Subcutaneous abdominal adipose tissue (tissue), 5 donors: ENCODE results near the gene ELOA.
A peak's percentile ranks its signal among the peaks of the same experiment; 100 is the strongest.
"Not testable (repeated sequence)": the region's sequence is repeated elsewhere in the genome, so short reads cannot be mapped to it uniquely, and the experiment has no call there.

ENCODE experiments used
- H3K27ac ChIP-seq: one replicate; pipeline ENCODE4 v1.7.0; 2013; ENCODE audit warnings: low read depth, mild to moderate bottlenecking, inconsistent platforms, low read length, moderate library complexity
- H3K27me3 ChIP-seq, 5 donors: one replicate each; pipeline ENCODE4 v1.7.0; 2013; ENCODE audit warnings: low read length in 5 of 5, inconsistent platforms in 1 of 5; ENCODE audit not compliant: control insufficient read depth in 5 of 5, insufficient read depth in 4 of 5
- H3K36me3 ChIP-seq, 5 donors: one replicate each; pipeline ENCODE4 v1.7.0; 2013; ENCODE audit warnings: low read length in 5 of 5; ENCODE audit not compliant: control insufficient read depth in 5 of 5, insufficient read depth in 5 of 5
- H3K4me1 ChIP-seq, 5 donors: one replicate each; pipeline ENCODE4 v1.7.0; 2013; ENCODE audit warnings: low read length in 5 of 5, mild to moderate bottlenecking in 3 of 5, moderate library complexity in 1 of 5; ENCODE audit not compliant: control insufficient read depth in 5 of 5, insufficient read depth in 5 of 5
- H3K4me3 ChIP-seq, 5 donors: one replicate each; pipeline ENCODE4 v1.7.0; 2013; ENCODE audit warnings: low read length in 5 of 5, low read depth in 1 of 5
- H3K9ac ChIP-seq, 5 donors: one replicate each; pipeline ENCODE4 v1.7.0; 2013; ENCODE audit warnings: low read length in 5 of 5, mild to moderate bottlenecking in 4 of 5, moderate library complexity in 3 of 5
- H3K9me3 ChIP-seq, 5 donors: one replicate each; pipeline ENCODE4 v1.7.0; 2013; ENCODE audit warnings: low read length in 5 of 5; ENCODE audit not compliant: control insufficient read depth in 5 of 5
- donor health status: healthy.
- donor health status: healthy.
- donor health status: healthy.
- donor health status: healthy.
- donor health status: healthy.

The ELOA gene

GRCh38 chr1:23799255-23799569 is 55.9 kb downstream of the ELOA start:
- Histone ChIP-seq H3K9ac (peak overlapping the region in 3 of 5 donors; percentile 80 to 90 (median 85)), H3K27me3 (no peaks in the 10 kb centered on the region), H3K36me3 (peaks cover 0 to 46% (median 30%) of the 10 kb centered on the region in 5 donors), H3K27ac (peak overlapping the region; percentile 95), H3K9me3 (no peaks in the 10 kb centered on the region), H3K4me1 (peaks cover 0 to 32% (median 23%) of the 10 kb centered on the region in 5 donors), H3K4me3 (peak overlapping the region in 4 of 5 donors; percentile 73 to 87 (median 80))

DNA sequence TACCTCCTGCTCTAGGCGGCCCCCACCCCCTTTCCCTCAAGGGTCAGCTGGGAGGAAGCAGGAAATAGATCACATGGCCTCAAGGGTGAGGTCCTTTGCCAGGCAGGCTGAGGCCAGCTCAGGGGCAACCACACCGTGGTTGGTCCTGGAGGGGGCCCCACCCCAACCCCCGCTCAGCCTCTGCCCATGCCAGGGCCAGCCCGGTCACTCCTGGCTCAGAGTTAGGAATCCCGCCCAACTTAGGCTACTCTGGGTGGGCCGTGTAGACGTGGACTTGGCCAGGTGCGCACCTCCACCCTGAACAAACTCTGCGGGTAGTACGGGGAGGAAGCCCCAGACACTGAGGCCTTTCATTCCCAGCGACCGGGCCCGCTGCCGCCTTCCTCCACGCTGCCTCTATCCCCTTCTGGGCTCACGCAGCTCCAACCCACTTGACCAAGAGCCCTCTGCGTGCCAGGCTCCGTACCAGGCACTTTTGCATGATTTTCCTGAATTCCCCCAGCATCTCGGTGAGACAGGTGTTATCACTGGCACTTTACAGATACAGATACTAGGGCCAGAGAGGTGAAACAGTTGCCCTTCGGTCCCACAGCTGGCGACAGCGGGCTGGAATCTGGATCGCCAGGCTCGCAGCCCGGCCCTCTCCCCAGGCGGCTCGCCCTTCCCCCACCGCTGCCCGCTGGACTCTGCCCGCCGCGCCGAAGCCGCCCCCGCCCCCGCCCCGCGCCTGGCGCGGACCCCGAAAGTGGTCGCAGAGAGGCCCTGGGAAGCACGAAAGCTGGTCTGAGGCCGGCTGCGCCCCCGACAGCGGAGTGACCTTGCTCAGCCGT is 56.5 kb downstream of the ELOA start:
- peak overlapping the region; percentile 95 for H3K27ac ChIP-seq

DNA sequence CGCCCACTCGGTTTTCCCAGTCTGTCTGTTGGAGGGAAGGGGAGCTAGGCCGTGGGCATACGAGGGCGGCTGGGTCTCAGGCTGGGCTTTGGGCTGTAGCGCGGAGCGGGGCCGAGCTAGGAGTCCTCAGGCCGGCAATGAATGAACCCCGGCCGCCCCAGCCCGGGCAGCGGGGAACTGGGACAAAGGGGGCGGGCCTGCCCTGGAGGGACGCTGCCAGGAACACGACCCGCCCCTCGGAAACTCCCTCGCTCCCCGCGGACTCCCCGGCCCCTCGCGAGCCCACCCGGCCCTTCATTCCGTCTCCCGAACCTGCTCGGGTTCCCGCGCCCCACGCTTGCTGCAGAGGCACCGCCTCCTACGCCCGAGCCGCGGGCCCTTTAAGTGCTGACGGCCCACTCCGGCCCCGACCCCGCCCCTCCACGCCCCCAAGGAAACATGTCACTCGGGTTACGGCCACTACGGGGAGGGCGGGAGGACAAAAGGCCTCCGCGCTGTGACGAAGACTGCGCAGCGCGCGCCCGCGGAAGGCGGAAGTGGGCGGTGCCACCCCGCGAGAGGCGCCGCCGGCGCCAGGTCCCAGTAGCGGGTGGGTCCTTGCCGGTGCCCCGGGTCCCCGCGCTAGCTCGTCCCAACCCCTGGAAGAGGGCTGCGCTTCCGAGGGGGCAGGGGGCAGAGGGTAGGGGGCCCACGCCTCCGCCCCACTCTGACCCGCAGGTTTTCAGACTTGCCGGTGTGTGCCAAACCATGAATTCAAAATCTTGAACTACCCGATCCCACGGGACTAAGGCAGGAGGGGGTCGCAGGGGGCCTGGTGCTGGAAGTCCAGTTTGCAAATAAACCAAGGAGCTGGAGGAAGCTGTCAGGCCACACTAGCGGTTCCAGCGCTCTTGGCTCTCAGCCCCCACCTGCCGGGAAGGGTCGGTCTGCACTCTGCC is 57.4 kb downstream of the ELOA start, which contains the start of gene GALE:
Gene GALE, minus strand, starts transcription at position 355 of the 938 bp plus-strand sequence. CDS start 1,747 bp downstream, outside the sequence.
- peak within 1 kb of the TSS; percentile 79 to 87 (median 82) for H3K4me3 ChIP-seq
- no peaks in the 10 kb centered on the region for H3K9me3 ChIP-seq
- peak within 1 kb of the TSS; percentile 5 to 93 (median 85) for H3K9ac ChIP-seq
- peak within 1 kb of the TSS; percentile 95 for H3K27ac ChIP-seq
- peaks cover 0 to 36% (median 23%) of the 10 kb centered on the region in 5 donors for H3K4me1 ChIP-seq
- H3K27me3 ChIP-seq = no peaks in the 10 kb centered on the region
- peaks cover 0 to 38% (median 28%) of the 10 kb centered on the region in 5 donors for H3K36me3 ChIP-seq

More for the DNA sequence above, 56.5 kb downstream of the ELOA start:
- peaks cover 0 to 43% (median 27%) of the 10 kb centered on the region in 5 donors for H3K36me3 ChIP-seq
- peak overlapping the region; percentile 5 to 93 (median 85) for H3K9ac ChIP-seq
- peaks cover 0 to 36% (median 23%) of the 10 kb centered on the region in 5 donors for H3K4me1 ChIP-seq
- H3K4me3 ChIP-seq = peak overlapping the region; percentile 67 to 87 (median 79)
- H3K27me3 ChIP-seq = no peaks in the 10 kb centered on the region
- H3K9me3 ChIP-seq = no peaks in the 10 kb centered on the region

DNA sequence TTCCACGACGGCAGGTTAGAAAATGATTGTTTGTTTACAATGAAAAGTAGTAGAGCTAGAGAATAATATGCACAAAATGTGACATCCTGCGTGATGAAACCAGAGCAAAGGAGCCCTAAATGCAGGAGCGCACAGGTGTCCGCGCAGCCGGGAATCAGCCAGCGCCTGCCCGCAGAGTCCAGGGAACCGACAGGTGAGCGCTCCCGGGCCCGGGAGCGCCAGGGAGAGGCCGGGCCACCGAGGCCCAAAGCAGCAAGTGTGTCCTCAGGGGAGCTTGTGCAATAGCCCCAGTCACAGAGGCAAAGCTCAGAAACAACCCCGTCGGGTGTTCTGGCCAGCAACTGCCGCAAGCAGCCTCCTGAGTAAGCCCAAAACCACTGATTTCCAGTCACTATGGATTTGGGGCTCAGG is 58.1 kb downstream of the ELOA start:
- H3K36me3 ChIP-seq = peaks cover 0 to 32% (median 22%) of the 10 kb centered on the region in 5 donors
- peak overlapping the region in 4 of 5 donors; percentile 80 to 93 (median 86) for H3K9ac ChIP-seq
- H3K27ac ChIP-seq = peak overlapping the region; percentile 95

GRCh38 chr1:23801876-23802275 is 58.6 kb downstream of the ELOA start:
- peaks cover 0 to 37% (median 23%) of the 10 kb centered on the region in 5 donors for H3K4me1 ChIP-seq
- H3K9ac ChIP-seq = peak overlapping the region in 2 of 5 donors; percentile 82 to 93
- no peaks in the 10 kb centered on the region for H3K9me3 ChIP-seq
- peak overlapping the region in 2 of 5 donors; percentile 79 to 87 for H3K4me3 ChIP-seq
- no peaks in the 10 kb centered on the region for H3K27me3 ChIP-seq
- peaks cover 0 to 32% (median 22%) of the 10 kb centered on the region in 5 donors for H3K36me3 ChIP-seq
- H3K27ac ChIP-seq = peak overlapping the region; percentile 95

More for the DNA sequence above, 58.1 kb downstream of the ELOA start:
- peaks cover 0 to 36% (median 23%) of the 10 kb centered on the region in 5 donors for H3K4me1 ChIP-seq
- H3K9me3 ChIP-seq = no peaks in the 10 kb centered on the region
- H3K4me3 ChIP-seq = peak overlapping the region; percentile 79 to 87 (median 82)
- no peaks in the 10 kb centered on the region for H3K27me3 ChIP-seq

DNA sequence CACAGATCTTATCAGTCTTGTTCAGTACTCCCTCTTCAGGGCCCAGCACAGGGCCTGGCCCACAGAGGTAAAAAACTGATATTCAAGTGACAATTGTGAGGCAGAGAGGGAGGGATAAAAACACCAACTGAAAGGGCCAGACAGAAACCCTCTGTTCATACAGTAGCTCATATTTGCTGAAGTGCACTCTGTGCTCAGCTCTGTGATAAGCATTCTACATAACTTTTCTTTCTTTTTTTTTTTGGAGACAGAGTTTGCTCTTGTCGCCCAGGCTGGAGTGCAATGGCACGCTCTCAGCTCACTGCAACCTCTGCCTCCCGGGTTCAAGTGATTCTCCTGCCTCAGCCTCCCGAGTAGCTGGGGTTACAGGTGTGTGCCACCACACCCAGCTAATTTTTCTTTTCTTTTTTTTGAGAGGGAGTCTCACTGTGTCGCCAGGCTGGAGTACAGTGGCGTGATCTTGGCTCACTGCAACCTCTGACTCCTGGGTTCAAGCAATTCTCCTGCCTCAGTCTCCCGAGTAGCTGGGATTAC is 59.6 kb downstream of the ELOA start:
- not testable (repeated sequence) for H3K4me3 ChIP-seq, H3K27me3 ChIP-seq, H3K27ac ChIP-seq, H3K9me3 ChIP-seq, H3K9ac ChIP-seq
- Histone ChIP-seq H3K36me3 (peaks cover 0 to 33% (median 25%) of the 10 kb centered on the region in 5 donors), H3K4me1 (peaks cover 0 to 39% (median 23%) of the 10 kb centered on the region in 5 donors)

GRCh38 chr1:23803674-23804073 is 60.4 kb downstream of the ELOA start:
- Histone ChIP-seq H3K27ac (no peak overlapping the region), H3K4me1 (peaks cover 0 to 39% (median 23%) of the 10 kb centered on the region in 5 donors), H3K36me3 (peaks cover 0 to 33% (median 28%) of the 10 kb centered on the region in 5 donors), H3K4me3 (no peak overlapping the region), H3K9me3 (no peaks in the 10 kb centered on the region), H3K27me3 (no peaks in the 10 kb centered on the region), H3K9ac (no peak overlapping the region)

DNA sequence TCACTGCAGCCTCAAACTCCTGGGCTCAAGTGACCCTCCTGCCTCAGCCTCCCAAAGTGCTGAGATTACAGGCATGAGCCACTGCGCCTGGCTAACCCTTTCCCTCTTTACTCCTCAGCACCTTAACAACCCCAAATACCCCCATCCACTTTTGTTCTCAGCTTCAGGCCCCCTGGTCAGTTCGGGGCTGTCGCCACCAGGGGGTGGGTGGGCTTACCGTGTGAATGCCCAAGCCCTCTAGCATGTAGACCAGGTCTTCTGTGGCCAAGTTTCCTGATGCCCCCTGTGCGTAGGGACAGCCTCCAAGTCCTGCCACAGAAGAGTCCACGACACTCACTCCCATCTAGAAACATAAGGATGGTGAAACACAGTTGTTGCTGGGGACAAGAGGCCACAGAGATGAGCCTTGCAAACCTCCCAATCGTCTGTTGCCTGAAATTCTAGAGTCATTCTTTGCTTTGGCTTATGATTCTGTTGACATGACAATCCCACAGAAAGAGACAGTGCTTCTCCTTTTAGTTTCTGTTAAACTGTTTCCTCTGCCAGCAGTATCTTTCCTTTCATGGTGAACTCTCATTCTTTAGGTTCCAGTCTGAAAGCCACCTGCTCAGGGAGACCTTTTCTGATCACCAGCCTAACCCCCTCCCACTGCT is 61.0 kb downstream of the ELOA start:
- Histone ChIP-seq H3K27ac (no peak overlapping the region), H3K4me3 (no peak overlapping the region), H3K9me3 (no peaks in the 10 kb centered on the region), H3K9ac (no peak overlapping the region), H3K4me1 (peaks cover 0 to 33% (median 20%) of the 10 kb centered on the region in 5 donors), H3K36me3 (peaks cover 0 to 33% (median 28%) of the 10 kb centered on the region in 5 donors), H3K27me3 (no peaks in the 10 kb centered on the region)

DNA sequence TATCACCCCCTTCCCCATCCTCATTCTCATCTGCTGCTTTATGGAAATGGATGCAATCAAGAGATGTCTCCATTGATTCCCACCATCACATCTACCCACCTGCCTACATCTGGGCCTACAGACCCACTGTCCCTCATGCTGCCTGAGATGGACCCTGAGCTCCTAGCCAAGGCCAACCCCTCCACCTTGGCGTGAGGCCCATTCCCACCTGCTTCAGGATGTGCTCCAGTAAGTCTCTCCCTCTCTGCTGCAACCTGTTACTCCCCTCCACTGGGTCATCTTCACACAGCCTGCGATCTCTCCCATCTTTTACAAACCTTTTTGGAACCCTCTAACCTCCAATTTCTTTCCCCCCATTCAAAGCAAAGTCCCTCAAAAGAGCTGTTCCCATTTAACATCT is 61.8 kb downstream of the ELOA start:
- no peak overlapping the region for H3K9ac ChIP-seq
- peaks cover 0 to 30% (median 19%) of the 10 kb centered on the region in 5 donors for H3K4me1 ChIP-seq
- no peaks in the 10 kb centered on the region for H3K9me3 ChIP-seq
- no peak overlapping the region for H3K27ac ChIP-seq
- no peak overlapping the region for H3K4me3 ChIP-seq
- peaks cover 0 to 33% (median 28%) of the 10 kb centered on the region in 5 donors for H3K36me3 ChIP-seq
- no peaks in the 10 kb centered on the region for H3K27me3 ChIP-seq
